SH-SY5Y (cell line): ENCODE results near the gene EFCAB6.

Experiments
- GATA2 ChIP-seq: IDR thresholded peaks from 2 replicates; pipeline ENCODE4 v1.6.1; 2011; ENCODE audit warnings: mild to moderate bottlenecking, low read depth, low read length
- GATA3 ChIP-seq: IDR thresholded peaks from 2 replicates; pipeline ENCODE4 v1.6.1; 2011; ENCODE audit warnings: low read depth, mild to moderate bottlenecking, low read length, moderate library complexity

DNA sequence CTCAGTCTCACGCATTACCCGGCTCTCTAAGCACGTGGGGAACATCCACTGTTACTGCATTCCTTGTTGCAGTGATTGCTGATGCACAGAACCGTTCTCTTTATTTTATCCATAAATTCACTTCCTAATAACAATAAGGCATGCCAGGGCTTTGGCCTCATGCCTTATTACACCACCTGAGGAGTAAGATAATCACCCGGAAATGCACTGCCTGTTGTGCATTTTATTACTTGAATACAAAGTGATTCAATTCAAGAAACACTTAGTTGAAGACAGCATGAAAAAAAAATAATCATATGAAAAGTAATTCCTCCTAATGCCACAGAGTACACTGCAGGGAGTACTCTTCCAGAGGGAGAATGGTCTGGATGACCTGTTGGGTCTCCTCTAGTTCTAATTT lies 19.2 kb downstream of the EFCAB6 start:
- TF ChIP-seq GATA3 (no peak), GATA2 (no peak)
